Activated T-cell treated with anti-CD3 and anti-CD28 coated beads for 1 hour (primary cell): Measurements from ENCODE around the gene RRP36.

ENCODE experiments used
- DNase-seq: peaks from one replicate; pipeline ENCODE4 v3.0.0-alpha.2; 2020; ENCODE audit warnings: low read depth

Gene RRP36

GRCh38 chr6:43070028-43070632, 48.7 kb downstream of the RRP36 start:
- no peak for DNase-seq

- DNase-seq, result no peak
Measured at GRCh38 chr6:43074847-43075669, 53.6 kb downstream of the RRP36 start.

DNA sequence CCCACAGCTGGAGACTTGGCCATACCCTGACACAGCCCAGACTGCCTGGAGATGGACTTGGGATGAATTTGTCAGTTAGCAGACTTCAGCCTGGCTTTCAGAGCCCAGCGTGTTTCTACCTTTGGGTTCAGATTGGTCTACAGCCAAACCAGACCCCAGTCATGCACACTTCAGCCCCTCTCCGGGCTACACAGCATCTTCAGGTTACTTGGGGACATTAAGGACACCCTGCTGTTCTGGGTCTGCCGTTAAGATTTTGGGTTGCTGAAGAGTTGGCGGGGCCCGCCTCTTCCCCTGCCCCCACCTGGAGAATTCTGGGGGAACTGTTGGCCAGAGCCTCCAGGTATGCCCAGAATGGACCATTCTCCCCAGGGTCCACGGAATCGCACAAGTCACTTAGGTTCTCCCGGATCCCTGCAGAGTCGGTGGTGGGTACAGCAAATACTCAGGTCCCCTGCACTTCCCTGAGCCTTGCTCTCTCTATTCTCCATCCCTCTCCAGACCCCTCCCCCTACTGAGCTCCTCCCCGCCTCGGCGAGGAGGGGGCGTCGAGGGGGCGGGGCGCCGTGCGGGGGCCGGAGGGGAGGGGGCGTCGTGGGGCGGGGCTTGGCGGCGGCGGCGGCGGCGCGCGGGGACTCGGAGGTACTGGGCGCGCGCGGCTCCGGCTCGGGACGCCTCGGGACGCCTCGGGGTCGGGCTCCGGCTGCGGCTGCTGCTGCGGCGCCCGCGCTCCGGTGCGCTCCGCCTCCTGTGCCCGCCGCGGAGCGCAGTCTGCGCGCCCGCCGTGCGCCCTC, 54.4 kb downstream of the RRP36 start, which contains the start of gene PTK7:
PTK7 (plus strand) TSS at position 645 of the 794 bp plus-strand sequence. CDS start 175 bp downstream, outside the sequence.
- DNase-seq, result no peak

- DNase-seq, result no peak
Measured at GRCh38 chr6:43076464-43077332, 55.3 kb downstream of the RRP36 start.

GRCh38 chr6:43077333-43077809, 55.9 kb downstream of the RRP36 start:
- no peak for DNase-seq

- no peak for DNase-seq
Measured at GRCh38 chr6:43077981-43078511, 56.6 kb downstream of the RRP36 start.

GRCh38 chr6:43078691-43079090, 57.3 kb downstream of the RRP36 start:
- no peak for DNase-seq
